Motor neuron (in vitro differentiated cells): ENCODE results near the gene HEXD. TPM values are rescaled to one million over a fixed set of nuclear protein-coding genes. Genes with fewer than 3 reads are reported as not detected.
"Not testable (repeated sequence)": the region's sequence is repeated elsewhere in the genome, so short reads cannot be mapped to it uniquely, and the experiment has no call there.

Experiments
- ATAC-seq, 8 experiments: fragments of 200-7000 bp; cut with Tn5 transposase; replicated peaks in 6 of 8; 2 replicates each; pipeline ENCODE4 v1.8.0; 2021; ENCODE audit warnings: mild to moderate bottlenecking in 8 of 8, moderate library complexity in 8 of 8
- H3K27ac ChIP-seq, 2 donors: fragments of 250-450 bp; sonication (Bioruptor Pico); 2 replicates each; pipeline ENCODE4 v1.9.0; 2021; ENCODE audit warnings: antibody characterized with exemption in 2 of 2, mild to moderate bottlenecking in 2 of 2, moderate library complexity in 1 of 2
- H3K4me1 ChIP-seq, 2 donors: fragments of 250-450 bp; sonication (Bioruptor Pico); replicated peaks in 1 of 2; 2 replicates each; pipeline ENCODE4 v1.6.1; 2021; ENCODE audit warnings: antibody characterized with exemption in 2 of 2, mild to moderate bottlenecking in 2 of 2, moderate library complexity in 1 of 2
- H3K4me3 ChIP-seq, 5 donors: fragments of 250-450 bp; sonication (Bioruptor Pico); 2 replicates each; pipeline ENCODE4 v1.9.0; 2021; ENCODE audit warnings: antibody characterized with exemption in 5 of 5, mild to moderate bottlenecking in 5 of 5, moderate library complexity in 4 of 5
- WGBS, 10 experiments: fragments of 450-650 bp; shearing (Covaris generic); methylation state at CpG; one replicate each; pipeline ENCODE4 v1.0.0; 2022; 5-methylcytosine and 5-hydroxymethylcytosine counted together
- in situ Hi-C, 9 experiments: fragments of 400-800 bp; cut with MboI; loops; one replicate each; pipeline ENCODE4 v1.15.0; 2021; ENCODE audit warnings: low sequenced_read_pairs in 9 of 9, low pct_unique_long_range_greater_than_20kb in 2 of 9; ENCODE audit not compliant: unreplicated experiment in 9 of 9
- total RNA-seq, 8 experiments: library from RNA; unstranded; fragments of 300-600 nt; gene quantifications; 2 replicates each; pipeline versions ENCODE4 v1.2.3 to v1.2.4, GENCODE V29; 2022

The HEXD gene
- 10 to 100 TPM; 10.3 to 33.4 (median 15.3) TPM for total RNA-seq

DNA sequence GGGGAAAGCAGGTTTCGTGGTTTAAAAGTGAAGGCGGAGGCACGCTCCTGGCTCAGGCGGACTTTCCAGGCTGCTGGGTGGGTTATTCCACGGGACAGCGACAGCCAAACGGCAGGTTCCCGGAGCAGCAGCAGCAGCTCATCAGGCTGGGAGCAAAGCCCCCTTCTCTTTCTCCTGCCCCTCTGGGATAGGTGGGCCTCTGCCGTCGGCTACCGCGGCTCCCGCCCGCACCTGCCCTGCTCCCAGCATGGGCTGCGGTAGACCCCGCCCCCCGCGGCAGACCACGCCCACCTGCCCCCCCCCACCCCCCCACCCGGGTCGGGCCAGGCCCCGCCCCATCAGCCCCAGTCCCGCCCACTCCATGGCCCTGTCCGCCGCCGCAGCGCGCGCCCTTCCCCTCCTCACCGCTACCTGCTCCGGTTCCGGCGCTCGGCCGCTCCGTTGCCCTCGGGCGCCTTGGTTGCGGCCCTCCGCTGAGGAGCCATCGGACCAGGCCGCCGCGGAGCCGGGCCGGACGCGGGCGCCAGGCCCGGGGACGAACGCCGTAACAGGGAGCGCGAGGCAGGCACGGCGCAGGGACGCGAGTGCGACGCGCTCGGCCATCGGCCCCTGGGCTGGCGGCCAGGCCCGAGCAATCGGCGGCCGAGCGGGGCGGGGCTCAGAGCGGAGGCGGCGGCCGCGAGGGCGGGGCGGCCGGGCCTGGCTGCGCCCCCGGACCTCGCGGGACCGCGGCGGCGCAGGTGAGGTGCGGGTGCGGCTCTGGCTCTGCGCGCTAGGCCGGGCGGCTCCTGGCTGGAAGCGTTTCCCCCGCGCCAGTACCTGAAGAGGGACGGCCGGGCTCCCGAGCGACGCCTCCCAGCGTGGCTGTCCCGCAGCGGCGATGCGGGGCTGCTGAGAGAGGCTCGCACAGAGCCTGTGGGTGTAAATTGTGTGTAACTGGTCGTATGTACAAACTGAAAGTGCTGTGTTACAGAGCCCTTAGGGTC is at the start of gene HEXD, which contains the start of gene OGFOD3:
Gene HEXD (plus strand): TSS at position 347 of the 986 bp plus-strand sequence. CDS start 1,453 bp downstream, outside the sequence.
Gene OGFOD3 (minus strand): TSS at position 586 of the 986 bp plus-strand sequence. CDS start 101 bp downstream, at position 485.
- WGBS, 10 experiments = 0 to 44% (median 0%) methylated on average over 1 to 6 of the region's 108 CpGs; no CpG with 5 or more reads in 5 of the 10 experiments
- ATAC-seq = peak; percentile 85 to 93 (median 89)
- in situ Hi-C loops = loop anchor here in 1 of 9 experiments (10.0 kb wide), 1 partner anchor 63 kb away; the partner anchor contains the start of gene TEX19
- Histone ChIP-seq H3K4me1 (peaks cover 9 to 12% of the 10 kb centered on the region in 2 donors), H3K4me3 (peak within 1 kb of the TSS; percentile 81 to 100 (median 98)), H3K27ac (peak within 1 kb of the TSS; percentile 93 to 99)

DNA sequence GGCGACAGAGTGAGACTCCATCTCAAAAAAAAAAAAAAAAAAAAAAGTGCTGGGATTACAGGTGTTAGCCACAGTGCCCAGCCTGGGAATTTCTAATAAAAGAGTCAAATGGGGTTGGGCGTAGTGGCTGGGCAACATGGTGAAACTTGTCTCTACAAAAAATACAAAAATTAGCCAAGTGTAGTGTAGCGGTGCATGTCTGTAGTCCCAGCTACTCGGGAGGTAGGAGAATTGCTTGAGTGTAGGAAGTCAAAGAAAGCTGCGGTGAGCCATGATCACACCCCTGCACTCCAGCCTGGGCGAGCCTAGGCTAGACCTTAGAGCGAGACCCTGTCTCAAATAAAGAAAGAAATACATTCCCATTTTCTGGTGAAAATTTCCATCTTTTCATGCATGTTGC is 48.9 kb upstream of the HEXD start:
- Histone ChIP-seq H3K27ac (no peak overlapping the region), H3K4me1 (peaks cover 25 to 31% of the 10 kb centered on the region in 2 donors), H3K4me3 (no peak overlapping the region)
- in situ Hi-C loops = no loop called here
- WGBS, 10 experiments = 72 to 100% (median 88%) methylated on average over 2 to 6 of the region's 7 CpGs; no CpG with 5 or more reads in 2 of the 10 experiments
- no peak for ATAC-seq

DNA sequence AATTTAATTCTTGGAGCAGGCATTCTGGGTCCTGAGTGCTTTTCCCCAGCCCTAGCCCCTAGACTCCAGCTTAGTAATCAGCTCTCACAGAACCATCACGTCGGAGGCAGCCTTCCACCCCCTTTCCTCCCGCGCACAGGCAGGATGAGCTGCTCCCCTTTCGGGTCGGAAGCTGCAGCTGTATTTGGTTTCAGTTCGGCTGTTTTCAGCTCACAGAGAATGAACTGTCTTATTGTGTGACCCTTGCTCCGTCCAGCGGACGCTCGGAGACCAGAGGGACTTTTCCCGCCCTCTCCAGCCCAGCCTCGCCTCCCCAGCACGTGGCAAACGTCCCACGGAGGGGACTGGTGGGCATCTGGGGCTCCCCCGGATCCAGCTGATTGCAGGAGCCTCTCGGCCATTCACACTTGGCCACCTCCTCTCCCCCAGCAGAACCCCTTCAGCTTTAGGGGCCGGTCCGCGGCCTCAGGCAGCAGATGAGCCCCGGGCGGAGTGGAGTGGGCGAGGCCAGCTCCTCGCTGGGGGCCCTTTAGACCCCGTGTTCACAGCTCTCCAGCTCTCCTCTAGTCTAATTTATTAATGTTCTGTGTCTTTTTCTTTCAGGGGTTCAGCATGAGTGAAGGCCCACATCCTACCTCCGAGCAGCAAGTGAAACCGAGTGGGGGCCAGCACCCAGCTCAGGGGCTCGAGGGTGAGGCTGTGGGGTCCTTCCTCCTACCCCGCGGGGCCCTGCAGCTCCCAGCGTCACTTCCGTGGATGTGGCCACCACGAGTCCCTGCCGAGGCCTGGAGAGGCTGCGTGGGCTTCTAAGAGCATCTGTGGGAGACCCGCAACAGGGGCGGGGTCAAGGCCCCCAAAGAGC is 47.4 kb upstream of the HEXD start:
- Histone ChIP-seq H3K4me3 (peak overlapping the region in 1 of 5 donors; percentile 22), H3K4me1 (peaks cover 22 to 25% of the 10 kb centered on the region in 2 donors), H3K27ac (peak overlapping the region in 1 of 2 donors; percentile 21)
- peak in 4 of 8 experiments; percentile 2 to 43 (median 6) for ATAC-seq
- 5 to 44% (median 21%) methylated on average over 1 to 16 of the region's 38 CpGs; no CpG with 5 or more reads in 2 of the 10 experiments for WGBS, 10 experiments
- in situ Hi-C loops = no loop called here

DNA sequence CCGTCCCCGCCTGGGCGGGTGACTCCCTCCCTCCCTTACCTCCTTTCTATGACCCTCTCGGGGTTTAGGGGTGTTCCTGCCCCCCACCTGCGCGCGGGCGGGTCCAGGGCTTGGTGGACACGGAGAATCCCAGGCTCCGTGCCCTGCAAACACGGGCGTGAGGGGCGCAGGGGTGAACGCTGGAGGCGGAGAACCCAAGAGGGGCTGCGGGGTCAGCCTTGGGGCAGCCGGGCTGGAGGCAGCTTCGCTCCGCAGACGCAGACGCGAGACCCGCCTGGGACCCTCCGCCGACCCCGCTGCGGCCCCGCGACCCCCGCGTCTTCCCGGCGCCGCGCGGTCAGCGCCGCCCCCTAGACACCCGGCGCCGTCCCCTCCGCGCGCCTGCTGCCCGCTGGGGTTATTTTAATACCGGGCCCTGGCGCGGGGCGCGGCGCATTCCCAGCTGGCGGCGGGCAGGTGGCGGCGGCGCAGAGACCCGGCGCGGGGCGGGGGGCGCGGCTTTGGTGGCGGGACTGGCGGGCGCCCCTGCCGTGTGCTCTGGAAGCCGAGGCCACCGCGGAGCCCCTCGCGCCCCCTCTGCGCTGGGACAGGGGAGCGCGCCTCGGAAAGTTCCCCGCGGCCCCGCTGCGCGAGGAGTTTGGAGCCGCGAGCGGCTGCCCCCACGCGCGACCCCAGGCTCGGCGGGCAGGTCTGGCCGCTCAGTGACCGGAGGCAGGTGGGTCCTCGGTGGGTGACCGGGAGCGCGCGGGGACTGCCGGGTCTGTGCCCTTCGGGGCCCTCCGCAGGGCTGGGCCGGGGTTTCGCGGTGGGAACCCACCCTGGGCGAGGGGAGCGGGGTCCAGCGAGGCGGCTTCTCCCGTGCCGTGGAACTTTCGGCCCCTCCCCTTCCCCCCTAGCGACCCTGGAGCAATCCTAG is 46.6 kb upstream of the HEXD start, which contains the start of gene UTS2R:
Gene UTS2R (plus strand): TSS at position 433 of the 916 bp plus-strand sequence. CDS start 2,560 bp downstream, outside the sequence.
- peak within 1 kb of the TSS; percentile 10 to 24 (median 21) for H3K4me3 ChIP-seq
- WGBS, 10 experiments = no CpG with 5 or more reads among the region's 109 CpGs
- ATAC-seq = peak in 6 of 8 experiments; percentile 44 to 83 (median 54)
- H3K4me1 ChIP-seq = peaks cover 16 to 19% of the 10 kb centered on the region in 2 donors
- in situ Hi-C loops = no loop called here
- H3K27ac ChIP-seq = peak within 1 kb of the TSS in 1 of 2 donors; percentile 21

DNA sequence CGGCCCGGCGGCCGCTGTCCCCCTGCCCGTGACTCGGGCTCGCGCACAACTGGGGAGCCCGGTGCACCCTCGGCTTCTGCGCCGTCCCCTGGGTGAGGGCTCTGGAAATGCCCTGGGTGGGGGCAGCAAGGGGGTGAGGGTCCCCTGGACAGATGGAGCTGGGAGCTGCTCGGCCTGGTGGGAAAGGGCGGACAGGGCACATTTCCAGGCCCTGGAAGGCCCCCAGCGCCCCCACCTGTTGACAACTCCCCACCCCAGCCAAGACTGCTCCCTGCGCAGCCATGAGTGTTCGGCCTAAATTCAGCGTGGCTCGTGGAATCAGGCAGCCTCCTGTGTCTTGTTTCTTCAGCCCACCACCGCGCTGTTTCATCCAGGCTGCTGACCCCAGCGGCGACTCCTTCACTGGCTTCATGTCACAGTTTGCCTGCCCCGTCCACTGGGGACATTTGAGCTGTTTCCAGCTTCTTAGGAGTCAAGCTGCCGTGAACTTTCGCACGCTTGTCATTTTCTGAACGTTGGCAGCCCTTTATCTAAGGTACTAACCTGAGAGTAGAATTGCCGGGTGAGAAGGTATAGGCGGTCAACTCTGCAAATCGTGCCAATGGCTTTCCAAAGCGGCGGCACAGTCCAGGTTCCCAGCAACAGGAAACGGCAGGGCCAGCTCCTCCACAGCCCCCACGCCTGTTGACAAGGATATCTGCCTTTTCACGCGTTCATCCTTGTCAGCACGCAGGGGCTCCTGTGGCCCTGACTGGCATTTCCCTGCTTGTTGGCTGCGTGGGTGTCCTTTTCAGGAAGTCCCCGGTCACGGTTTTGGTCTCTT is 45.7 kb upstream of the HEXD start:
- no peak overlapping the region for H3K4me3 ChIP-seq
- no peak overlapping the region for H3K27ac ChIP-seq
- peaks cover 11 to 22% of the 10 kb centered on the region in 2 donors for H3K4me1 ChIP-seq
- WGBS, 10 experiments = 10 to 88% (median 71%) methylated on average over 2 to 14 of the region's 41 CpGs
- in situ Hi-C loops = no loop called here
- no peak for ATAC-seq

DNA sequence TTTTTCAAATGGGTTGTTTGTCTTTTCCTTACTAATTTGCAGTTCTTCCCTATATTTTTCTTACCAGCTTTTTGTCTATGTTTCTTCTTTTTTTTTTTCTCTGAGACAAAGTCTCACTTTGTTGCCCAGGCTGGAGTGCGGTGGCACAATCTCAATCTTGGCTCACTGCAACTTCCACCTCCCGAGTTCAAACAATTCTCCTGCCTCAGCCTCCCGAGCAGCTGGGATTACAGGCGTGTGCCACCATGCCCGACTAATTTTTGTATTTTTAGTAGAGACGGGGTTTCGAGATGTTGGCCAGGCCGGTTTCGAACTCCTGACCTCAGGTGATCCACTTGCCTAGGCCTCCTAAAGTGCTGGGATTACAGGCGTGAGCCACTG is 45.1 kb upstream of the HEXD start:
- in situ Hi-C loops, H3K4me3 ChIP-seq, ATAC-seq, H3K27ac ChIP-seq: not testable (repeated sequence)
- peaks cover 11 to 22% of the 10 kb centered on the region in 2 donors for H3K4me1 ChIP-seq
- WGBS, 10 experiments = 84 to 100% (median 90%) methylated on average over 3 to 10 of the region's 10 CpGs; no CpG with 5 or more reads in 2 of the 10 experiments

DNA sequence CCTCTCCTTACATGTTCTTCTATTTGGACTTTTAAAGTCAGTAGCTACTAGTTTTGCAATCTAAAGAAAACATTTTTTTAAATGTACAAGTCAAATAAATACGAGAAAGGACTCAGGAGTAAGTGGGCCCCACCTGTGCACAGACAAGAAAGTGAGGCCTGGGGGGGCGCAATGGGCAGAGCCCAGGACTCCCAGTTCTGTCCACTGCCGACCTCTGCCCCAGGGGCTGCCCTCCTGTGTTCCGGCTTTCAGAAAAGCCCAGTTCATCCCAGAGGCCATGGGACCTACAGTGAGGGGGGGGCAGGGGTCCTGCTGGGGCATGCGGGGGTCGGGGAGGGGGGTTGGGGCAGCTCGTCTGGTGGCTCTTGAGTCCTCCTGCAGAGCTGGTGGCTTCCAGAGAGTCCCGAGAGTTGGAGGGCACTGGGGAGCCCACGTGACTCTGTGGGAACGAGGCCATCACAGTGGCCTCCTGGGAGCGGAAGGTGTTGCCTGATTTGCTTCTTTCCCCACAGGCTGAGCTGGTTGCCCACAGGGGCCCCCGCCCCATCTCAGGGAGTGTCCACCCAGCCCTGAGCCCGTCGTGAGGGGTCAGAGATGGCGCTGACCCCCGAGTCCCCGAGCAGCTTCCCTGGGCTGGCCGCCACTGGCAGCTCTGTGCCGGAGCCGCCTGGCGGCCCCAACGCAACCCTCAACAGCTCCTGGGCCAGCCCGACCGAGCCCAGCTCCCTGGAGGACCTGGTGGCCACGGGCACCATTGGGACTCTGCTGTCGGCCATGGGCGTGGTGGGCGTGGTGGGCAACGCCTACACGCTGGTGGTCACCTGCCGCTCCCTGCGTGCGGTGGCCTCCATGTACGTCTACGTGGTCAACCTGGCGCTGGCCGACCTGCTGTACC is 44.2 kb upstream of the HEXD start:
- Histone ChIP-seq H3K27ac (no peak overlapping the region), H3K4me3 (no peak overlapping the region), H3K4me1 (peaks cover 11 to 22% of the 10 kb centered on the region in 2 donors)
- ATAC-seq = no peak
- WGBS, 10 experiments = 71 to 100% (median 85%) methylated on average over 1 to 7 of the region's 37 CpGs; no CpG with 5 or more reads in 4 of the 10 experiments
- in situ Hi-C loops = no loop called here

DNA sequence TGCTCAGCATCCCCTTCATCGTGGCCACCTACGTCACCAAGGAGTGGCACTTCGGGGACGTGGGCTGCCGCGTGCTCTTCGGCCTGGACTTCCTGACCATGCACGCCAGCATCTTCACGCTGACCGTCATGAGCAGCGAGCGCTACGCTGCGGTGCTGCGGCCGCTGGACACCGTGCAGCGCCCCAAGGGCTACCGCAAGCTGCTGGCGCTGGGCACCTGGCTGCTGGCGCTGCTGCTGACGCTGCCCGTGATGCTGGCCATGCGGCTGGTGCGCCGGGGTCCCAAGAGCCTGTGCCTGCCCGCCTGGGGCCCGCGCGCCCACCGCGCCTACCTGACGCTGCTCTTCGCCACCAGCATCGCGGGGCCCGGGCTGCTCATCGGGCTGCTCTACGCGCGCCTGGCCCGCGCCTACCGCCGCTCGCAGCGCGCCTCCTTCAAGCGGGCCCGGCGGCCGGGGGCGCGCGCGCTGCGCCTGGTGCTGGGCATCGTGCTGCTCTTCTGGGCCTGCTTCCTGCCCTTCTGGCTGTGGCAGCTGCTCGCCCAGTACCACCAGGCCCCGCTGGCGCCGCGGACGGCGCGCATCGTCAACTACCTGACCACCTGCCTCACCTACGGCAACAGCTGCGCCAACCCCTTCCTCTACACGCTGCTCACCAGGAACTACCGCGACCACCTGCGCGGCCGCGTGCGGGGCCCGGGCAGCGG is 43.4 kb upstream of the HEXD start:
- H3K27ac ChIP-seq = no peak overlapping the region
- in situ Hi-C loops = no loop called here
- no peak for ATAC-seq
- WGBS, 10 experiments = 33 to 100% (median 73%) methylated on average over 4 to 20 of the region's 79 CpGs; no CpG with 5 or more reads in 7 of the 10 experiments
- H3K4me1 ChIP-seq = peaks cover 14 to 25% of the 10 kb centered on the region in 2 donors
- H3K4me3 ChIP-seq = no peak overlapping the region

DNA sequence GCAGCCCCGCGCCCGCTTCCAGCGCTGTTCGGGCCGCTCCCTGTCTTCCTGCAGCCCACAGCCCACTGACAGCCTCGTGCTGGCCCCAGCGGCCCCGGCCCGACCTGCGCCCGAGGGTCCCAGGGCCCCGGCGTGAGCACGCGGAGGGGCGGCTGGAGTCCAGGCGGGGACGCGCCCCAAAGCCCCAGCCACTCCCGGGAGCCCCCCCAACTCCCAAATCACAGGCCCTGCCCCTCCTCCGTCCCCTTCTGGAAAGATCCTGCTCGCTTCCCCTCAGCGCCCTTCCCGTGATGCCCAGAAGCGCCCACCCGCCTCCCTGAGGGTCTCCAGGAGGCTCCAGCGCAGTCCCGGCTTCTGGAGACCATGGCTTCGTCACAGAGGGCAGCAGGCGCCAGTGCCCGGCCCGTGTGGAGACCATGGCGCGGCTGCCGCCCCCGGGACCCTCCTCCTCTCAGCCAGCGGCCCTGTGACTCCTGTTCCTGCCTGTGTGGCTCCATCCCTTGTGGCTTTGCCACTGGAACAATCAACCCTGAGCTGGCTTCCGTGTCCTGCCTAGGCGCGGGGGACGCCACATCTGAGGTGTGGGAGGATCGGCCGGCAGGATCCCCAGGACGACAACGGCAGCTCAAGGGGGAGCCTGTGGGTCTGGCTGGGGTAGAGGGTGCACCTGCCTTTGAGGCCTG is 42.6 kb upstream of the HEXD start:
- 60% methylated on average over 2 of the region's 46 CpGs; no CpG with 5 or more reads in 9 of the 10 experiments for WGBS, 10 experiments

More for the DNA sequence above, 42.6 kb upstream of the HEXD start:
- in situ Hi-C loops = no loop called here
- H3K4me3 ChIP-seq = no peak overlapping the region
- H3K4me1 ChIP-seq = peaks cover 18 to 26% of the 10 kb centered on the region in 2 donors
- H3K27ac ChIP-seq = no peak overlapping the region
- ATAC-seq = no peak
